SH-SY5Y (cell line): ENCODE measurements around the gene MCM9.

ENCODE experiments used
- GATA2 ChIP-seq: IDR thresholded peaks from 2 replicates; pipeline ENCODE4 v1.6.1; 2011; ENCODE audit warnings: mild to moderate bottlenecking, low read depth, low read length
- GATA3 ChIP-seq: IDR thresholded peaks from 2 replicates; pipeline ENCODE4 v1.6.1; 2011; ENCODE audit warnings: low read depth, mild to moderate bottlenecking, low read length, moderate library complexity

- TF ChIP-seq GATA2: no peak
- no peak for TF ChIP-seq GATA3
These were observed 26.5 kb downstream of the MCM9 start for GRCh38 chr6:118908441-118908840.
